OCI-LY3 (cell line): ENCODE data around the gene PNMA6F.

Experiments used
- CTCF ChIP-seq: fragments of 200-600, 300-600 bp; sonication (generic); IDR thresholded peaks from 2 replicates; pipeline ENCODE4 v1.5.1; 2014; ENCODE audit warnings: antibody characterized with exemption, low read length, low read depth
- EZH2phosphoT487 ChIP-seq: fragments of 200-600 bp; shearing (Covaris generic); IDR thresholded peaks from 2 replicates; pipeline ENCODE4 v1.6.1; 2018; ENCODE audit warnings: antibody characterized with exemption, mixed run types, low read depth

GRCh38 chrX:153336121-153336894 lies 14.7 kb upstream of the PNMA6F start:
- no peak for TF ChIP-seq CTCF
- TF ChIP-seq EZH2phosphoT487, result no peak
